HG02884 (cell line): Measurements from ENCODE around the gene CD2.
A peak's percentile ranks its signal among the peaks of the same experiment; 100 is the strongest.

Experiments used
- ATAC-seq: cut with Tn5 transposase; IDR thresholded peaks from one replicate; pipeline ENCODE4 v1.9.1; 2021; ENCODE audit warnings: mild to moderate bottlenecking, moderate library complexity; ENCODE audit not compliant: unreplicated experiment

CD2 gene

DNA sequence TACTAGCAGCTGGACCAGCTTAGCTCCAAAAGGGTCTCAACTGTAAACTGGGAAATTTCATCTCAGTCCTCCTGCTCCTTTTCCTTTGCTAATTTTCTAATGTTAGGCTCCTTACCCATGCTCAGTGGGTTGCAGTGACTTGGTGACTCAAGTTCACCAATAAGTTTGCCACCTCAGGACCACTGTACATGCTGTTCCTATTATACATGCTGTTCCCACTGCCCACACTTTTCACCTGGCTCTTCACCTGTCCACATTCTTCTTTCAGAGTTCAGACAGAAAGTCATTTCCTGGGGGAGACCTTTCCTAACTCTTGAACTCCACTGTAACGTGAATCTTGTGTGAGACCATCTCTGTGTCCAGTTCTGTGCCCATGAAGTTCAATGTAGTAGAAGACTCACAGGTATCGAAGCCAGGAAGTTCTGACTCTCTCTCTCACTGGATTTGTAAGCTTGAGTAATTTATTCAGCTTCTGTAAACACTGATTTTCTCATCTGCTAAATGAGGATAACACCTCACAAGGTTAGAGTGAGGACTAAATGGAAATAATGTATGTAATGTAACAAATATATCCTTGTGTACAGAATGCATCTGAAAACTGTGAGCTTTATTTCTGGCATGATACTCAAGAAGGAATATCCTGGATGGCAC lies 17.9 kb downstream of the CD2 start:
- ATAC-seq, result no peak

GRCh38 chr1:116772648-116773045 lies 18.4 kb downstream of the CD2 start:
- ATAC-seq, result no peak

- ATAC-seq, result no peak
Measured at GRCh38 chr1:116775116-116775752, 21.0 kb downstream of the CD2 start.

- ATAC-seq, result no peak
Measured at GRCh38 chr1:116777831-116778830, 23.9 kb downstream of the CD2 start.

DNA sequence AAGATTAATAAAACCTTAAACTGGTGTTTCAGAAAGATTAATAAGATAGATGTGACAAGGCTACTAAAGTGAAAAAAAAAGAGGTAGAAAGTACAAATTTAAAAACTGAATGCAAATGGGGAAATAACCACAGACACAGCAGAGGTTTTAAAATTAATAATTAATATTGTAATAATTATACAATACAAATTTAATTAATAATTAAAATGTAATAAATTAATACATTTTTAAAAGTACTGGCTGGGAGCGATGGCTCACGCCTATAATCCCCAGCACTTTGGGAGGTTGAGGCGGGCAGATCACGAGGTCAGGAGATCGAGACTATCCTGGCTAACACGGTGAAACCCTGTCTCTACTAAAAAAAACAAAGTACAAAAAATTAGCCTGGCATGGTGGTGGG lies 26.8 kb downstream of the CD2 start:
- no peak for ATAC-seq

DNA sequence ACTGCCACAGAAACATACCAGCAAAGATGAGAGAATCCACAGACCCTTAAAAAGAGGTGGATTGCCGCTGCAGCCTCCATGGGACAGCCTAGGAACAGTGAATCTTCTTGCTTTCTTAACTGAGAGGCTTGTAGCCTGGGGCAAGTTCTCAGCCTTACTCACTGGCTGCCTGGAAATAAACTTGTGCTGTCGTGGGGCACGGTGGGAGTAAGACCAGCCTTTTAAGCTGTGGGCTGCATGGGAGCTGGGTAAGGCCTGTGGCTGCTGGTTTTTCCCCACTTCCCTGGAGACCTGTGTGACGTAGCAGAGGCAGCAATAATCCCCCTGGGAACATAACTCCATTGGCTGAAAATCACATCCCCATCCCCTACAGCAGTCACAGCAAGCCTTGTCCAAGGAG lies 30.8 kb downstream of the CD2 start:
- ATAC-seq, result no peak

- ATAC-seq, result no peak
Measured at GRCh38 chr1:116786049-116786448, 31.8 kb downstream of the CD2 start.

DNA sequence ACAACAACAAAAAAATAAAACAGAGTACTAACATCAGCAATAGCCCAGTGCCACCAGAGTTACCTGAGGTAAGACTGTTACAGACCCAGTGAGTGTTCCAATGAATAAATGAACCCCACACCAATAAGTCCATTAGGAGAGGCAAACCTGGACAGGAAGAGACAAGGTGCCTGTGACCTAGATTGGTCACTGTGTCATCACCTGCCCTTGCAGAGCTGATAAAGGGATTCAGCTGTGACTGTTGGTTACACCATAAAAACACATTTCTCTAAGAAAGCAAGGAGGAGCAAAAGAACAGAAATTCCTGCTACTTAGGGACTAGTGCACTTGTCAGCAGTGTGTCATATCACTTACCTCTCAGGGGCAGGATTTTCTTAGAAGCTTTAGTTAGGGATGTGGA lies 37.5 kb downstream of the CD2 start:
- no peak for ATAC-seq

- no peak for ATAC-seq
Measured at GRCh38 chr1:116793357-116793935, 39.2 kb downstream of the CD2 start.

- ATAC-seq, result no peak
Measured at GRCh38 chr1:116794371-116794770, 40.1 kb downstream of the CD2 start.

GRCh38 chr1:116794804-116795481 lies 40.7 kb downstream of the CD2 start:
- peak; percentile 96 for ATAC-seq

DNA sequence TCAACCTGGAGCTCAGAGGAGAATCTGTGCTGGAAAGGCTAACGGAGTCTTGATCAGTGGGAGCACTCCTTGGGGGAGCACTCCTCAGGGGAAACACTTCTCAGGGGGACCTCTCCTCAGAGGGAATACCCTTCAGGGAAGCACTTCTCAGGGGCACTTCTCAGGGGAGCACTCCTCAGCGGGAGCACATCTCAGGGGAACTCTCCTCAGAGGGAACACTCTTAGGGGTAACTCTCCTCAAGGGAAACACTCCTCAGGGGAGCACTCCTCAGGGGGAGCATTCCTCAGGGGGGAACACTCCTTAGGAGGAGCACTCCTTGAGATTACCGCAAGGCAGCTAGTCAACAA lies 41.2 kb downstream of the CD2 start:
- ATAC-seq, result no peak

DNA sequence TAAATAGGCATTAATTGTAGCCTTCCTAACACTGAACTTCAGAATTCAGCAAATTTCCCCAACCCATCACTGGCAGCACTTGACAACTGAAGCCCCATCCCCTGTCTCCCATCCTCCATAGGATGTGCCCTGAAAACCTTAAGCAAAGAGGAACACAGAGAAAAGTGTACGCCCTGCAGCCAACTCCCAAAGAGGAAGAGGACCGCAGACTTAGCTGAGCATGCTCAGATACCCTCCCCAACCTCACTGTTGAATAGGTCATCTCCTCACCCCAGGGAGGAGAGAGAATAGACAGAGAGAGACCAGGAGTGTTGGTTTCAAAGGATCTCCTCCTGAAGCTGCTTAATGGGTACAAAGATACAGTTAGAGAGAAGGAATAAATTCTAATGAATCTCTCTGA lies 50.5 kb downstream of the CD2 start:
- ATAC-seq, result no peak

- ATAC-seq, result no peak
Measured at GRCh38 chr1:116805398-116805797, 51.2 kb downstream of the CD2 start.

GRCh38 chr1:116806245-116806644 lies 52.0 kb downstream of the CD2 start:
- no peak for ATAC-seq

GRCh38 chr1:116806671-116807070 lies 52.4 kb downstream of the CD2 start:
- ATAC-seq, result no peak

- ATAC-seq, result no peak
Measured at GRCh38 chr1:116807394-116808199, 53.4 kb downstream of the CD2 start.

DNA sequence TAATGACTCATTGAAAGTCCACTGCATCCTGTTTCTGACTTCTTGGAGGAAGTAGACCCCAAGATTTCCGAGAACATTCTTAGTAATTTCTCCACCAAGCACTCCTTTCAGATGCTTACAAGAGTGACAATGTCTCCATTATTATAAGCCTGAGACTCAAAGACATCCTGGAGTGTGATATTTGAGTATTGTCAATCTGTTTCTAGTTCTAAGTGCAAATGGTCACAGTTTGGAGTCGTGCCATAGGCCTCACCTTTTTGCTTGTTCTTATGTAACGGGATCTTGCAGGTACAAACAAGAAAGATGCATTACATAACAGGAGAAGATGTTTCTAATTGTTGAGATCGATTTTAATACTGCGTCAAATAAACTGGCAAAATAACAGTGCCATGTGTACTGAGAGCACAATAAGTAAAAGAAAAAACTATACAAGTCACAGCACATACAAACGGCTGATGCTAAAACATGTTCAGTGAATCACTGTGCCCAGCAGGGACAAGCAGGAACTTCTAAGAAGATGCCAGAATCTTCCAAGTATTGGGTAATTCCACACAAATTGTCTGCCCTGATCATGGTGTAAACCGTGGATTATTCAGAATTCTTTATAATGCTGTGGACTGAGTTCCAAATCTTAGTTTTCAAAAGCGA lies 54.1 kb downstream of the CD2 start:
- no peak for ATAC-seq

DNA sequence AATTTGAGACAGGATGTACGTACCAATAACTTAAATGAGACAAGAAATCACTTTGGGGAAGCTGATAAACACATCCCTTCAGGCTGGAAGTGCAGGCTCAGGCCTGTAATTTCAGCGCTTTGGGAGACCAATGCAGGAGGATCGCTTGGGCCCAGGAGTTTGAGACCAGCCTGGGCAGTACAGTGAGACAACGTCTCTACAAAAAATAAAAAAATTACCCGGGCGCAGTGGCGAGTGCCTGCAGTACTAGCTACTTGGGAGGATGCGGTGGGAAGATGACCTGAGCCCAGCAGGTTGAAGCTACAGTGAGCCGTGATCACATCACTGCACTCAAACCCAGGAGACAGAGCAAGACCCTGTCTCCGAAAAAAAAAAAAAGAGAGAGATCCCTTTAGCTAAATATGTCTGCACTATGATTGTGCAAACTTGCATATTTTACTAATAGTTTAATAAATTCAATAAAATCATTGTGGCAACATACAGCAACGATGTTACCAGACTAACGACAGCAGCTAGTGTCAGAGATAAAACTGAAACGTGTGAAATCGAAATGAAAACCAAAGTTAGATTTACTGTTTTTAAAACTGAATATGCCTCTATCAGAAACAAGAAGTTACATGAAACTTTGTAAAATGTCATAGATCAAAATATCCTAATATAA lies 54.7 kb downstream of the CD2 start:
- no peak for ATAC-seq
